ENCODE results near the gene MTA3. TPM values are rescaled to one million over a fixed set of nuclear protein-coding genes. Genes with fewer than 3 reads are reported as not detected.

Gene MTA3
- total RNA-seq, 1 donor from 2014 or later: 47.6 TPM

GRCh38 chr2:42733852-42734251 is 165.4 kb downstream of the MTA3 start:
- no peak for DNase-seq (ENCODE audit: low read depth)

DNA sequence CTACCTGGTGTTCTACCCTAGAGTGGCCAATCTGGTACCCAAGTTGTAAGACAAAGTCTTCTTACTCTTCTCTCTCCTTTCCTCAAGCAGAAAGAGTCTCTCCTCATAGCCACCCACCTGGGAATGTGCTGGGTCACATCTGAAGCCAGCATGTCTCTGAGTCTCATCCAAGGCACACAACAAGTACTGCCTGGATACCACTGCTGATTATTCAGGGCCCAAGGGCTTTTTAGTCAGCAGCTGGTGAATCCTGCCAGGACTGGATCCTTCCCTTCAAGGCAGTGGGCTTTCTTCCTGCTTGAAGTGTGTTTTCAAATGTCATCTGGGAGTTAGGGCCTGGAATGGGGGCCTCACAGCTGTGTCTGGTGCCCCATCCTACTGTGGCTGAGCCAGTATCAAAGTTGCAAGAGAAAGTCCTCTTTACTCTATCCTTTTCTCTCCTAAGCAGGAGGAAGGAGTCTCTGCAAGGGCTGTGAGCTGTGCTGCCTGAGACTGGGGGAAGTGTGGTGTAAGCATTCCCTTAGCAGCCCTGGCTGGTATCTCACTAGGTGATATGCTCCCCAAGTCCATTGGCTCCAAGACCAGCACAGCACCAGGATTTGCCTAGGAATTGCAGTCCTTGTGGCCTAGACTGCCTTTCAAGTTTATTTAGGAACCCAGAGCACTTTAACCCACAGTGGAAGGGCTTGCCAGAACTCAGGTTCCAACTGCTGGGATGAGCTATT is 168.3 kb downstream of the MTA3 start:
- no peak for DNase-seq (ENCODE audit: low read depth)

GRCh38 chr2:42741140-42741539 is 172.7 kb downstream of the MTA3 start:
- DNase-seq (ENCODE audit: low read depth): no peak

- no peak for DNase-seq (ENCODE audit: low read depth)
These were observed 174.6 kb downstream of the MTA3 start for GRCh38 chr2:42742740-42743658.

DNA sequence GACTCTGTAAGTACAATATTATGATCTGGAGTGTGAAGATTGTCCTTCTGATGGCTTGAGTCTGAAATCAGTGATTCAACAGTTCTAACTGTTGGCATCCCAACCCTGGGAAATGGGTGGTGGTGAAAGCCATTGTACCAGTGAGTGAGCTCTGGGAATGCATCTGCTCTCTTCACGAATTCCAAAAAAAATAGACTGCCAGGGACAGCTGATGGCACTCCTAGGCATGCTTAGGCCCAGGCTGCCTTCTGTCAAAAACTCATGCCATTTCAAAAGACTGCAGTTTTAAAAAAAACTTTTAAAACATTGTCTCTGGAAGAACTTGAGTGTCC is 175.2 kb downstream of the MTA3 start:
- DNase-seq (ENCODE audit: low read depth): no peak

DNA sequence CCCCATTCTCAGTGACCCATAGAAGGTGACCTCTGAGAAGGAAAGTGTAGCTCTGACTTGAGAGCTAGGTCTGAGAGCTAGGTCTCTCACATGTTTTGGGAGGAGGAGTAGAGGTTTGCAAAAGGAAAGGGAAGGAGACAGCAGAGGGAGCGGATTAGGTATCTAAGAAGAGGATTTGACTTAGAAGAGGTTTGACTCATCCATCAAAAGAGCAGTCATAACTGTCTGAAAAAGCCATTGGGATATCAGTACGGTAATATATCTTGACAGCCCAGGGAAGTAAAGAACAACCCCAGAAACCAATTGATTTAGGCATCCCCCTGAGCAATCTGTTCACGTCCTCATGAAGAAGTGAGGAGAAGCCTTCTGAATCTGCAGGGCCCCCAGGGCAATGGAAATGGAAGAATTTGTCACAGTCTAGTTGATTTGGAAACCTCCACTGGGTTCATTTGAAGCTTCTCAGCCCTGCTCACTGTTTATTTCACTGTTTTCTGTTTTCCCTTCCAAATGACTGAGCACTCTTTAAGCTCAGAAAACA is 176.2 kb downstream of the MTA3 start:
- DNase-seq (ENCODE audit: low read depth): no peak

GRCh38 chr2:42747422-42747821 is 179.0 kb downstream of the MTA3 start:
- DNase-seq (ENCODE audit: low read depth): no peak

DNA sequence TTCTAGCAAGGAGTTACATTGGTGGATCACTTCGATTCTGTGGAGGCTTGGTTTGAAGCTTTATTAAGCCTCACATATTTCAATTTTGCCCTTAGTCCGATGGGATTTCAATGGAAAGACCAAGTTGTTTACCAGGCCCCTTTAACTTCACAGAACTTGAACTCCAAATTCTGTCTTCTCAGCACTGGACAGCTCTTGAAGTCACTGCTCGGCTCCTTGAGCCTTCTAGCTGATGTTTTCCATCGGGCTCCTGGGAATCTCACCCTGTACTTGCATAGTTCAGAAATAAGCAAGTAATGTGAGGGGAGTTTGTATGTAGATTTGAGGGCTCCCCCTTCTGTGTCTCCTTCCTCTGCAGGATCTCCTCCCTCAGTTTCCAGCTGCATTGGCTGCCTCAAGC is 180.4 kb downstream of the MTA3 start:
- no peak for DNase-seq (ENCODE audit: low read depth)

DNA sequence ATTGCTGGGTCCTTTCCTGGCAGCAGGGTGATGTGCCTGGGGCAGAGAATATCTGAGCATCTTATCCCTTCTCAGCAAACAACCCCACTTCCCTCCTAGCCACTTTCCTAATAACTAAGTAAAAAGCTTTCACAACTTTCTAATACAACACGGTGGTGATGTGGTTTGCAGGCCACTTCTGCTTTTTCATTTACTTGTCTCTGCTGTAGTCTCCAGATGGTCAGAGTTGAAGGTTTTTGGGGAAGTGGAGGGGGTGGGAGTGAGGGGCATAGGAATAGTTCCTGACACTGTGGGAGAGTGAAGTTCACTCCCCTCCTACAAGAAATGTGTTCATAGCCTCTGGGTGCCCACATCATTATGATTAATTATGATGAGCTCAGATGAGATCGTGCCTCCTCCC is 183.9 kb downstream of the MTA3 start:
- DNase-seq (ENCODE audit: low read depth): no peak

DNA sequence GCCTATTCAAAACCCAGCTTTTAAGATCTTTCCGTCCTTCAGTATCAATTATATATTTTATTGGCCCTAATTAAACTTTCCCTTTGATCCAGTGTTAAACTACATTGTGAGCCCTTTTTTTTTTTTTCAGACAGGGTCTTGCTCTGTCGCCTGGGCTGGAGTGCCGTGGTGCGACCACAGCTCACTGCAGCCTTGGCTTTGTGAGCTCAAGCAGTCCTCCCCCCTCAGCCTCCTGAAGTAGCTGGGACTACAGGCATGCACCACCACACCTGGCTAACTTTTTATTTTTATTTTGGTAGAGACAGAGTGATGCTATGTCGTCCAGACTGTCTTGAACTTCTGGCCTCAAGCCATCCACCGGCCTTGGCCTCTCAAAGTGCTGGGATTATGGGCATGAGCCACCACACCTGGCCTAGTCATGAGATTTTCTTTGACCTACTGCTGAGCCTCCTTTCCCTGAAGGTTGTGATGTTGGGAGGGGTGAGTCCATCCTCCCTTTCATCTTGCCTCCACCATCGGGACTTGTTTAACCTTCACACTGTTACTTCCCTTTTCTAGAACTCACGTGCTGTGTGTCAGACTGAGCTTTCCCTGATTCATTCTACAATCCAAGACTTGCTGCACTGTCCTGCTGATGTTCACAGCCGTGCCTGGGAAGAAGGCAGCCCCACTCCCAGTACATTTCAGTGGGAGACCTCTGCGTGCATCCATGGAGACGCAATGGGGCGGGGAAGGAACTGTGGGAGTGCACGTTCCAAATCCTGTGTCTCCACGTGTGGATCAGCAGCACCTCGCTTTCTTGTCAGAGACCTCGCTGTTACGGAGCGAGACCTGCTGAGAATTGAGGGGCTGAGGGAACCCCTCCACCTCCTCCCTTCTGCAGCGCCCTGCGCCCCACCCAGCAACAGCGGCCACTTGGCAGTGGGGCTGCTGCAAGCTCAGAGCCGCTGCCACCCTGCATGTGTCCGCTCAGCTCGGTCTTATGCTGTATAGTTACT is 184.7 kb downstream of the MTA3 start:
- no peak for DNase-seq (ENCODE audit: low read depth)

DNA sequence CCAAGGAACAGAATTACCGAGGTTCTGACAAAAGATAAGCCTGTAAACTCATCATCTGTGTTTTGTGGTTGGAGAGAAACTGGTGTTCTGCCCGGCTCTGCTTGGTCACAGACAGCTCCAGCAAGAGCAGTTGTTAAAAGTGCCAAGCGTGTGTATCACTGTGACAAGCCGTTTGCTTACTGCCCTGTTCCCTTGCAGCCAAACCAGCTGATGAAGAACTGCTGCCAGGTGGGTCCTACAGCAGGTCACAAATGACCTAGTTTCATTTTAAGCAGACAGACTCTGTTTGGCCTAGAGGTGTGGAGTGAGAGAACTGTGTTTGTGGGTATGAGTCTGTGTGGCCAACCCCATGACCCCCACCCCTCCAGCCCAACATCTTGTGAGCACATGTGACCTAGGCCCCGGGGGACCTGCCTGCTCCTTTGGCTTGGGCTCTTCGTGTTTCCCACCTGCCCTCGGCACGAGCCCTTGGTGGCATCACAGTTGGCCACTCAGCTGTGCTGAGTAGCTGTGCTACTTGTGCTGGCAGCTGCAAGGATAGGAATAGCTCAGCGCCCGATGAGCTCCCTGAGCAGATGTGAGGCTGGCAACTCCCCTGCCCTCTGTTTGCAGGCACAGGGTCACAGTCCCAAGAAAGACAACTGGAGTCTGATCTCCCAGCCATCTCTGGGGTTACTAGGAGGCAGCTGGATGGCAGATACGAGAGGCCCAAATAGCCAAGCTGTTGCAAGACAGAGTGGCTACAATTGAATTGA is 185.8 kb downstream of the MTA3 start:
- no peak for DNase-seq (ENCODE audit: low read depth)

GRCh38 chr2:42754776-42755140 is 186.3 kb downstream of the MTA3 start:
- DNase-seq (ENCODE audit: low read depth): no peak

DNA sequence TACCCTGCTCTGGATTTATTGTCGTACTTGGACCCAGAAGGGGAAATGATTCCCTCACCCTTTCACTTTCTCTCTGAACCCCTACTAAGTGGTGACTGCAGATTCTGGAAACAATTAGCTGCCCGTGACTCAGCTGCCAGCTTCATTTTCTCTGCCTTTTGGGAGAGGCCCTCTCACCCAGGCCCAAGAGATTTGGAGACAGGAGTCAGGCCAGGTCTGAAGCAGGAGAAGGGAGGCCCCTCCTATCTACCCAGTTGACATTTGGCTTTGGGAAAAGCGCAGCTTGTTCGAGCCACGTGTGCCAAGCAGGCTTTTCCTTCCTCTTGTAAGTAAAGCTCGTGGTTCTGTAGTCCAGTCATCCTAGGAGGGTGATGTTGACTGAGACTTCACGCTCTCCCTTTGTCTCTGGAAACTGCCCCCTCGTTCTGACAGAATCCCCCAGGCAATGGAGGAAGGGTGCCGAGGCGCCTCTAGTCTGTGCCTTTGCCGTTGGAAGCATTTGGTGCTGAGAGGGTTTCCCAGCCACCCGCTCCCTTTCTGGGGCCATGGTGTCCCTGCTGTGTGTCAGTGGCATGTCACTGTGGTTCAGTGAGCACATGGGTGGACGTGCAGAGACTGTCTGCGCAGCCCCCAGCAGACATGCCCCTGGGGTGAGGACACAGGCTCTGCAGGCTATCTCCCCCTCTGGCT is 186.9 kb downstream of the MTA3 start:
- DNase-seq (ENCODE audit: low read depth): no peak

GRCh38 chr2:42756150-42756775 is 187.8 kb downstream of the MTA3 start:
- no peak for DNase-seq (ENCODE audit: low read depth)

DNA sequence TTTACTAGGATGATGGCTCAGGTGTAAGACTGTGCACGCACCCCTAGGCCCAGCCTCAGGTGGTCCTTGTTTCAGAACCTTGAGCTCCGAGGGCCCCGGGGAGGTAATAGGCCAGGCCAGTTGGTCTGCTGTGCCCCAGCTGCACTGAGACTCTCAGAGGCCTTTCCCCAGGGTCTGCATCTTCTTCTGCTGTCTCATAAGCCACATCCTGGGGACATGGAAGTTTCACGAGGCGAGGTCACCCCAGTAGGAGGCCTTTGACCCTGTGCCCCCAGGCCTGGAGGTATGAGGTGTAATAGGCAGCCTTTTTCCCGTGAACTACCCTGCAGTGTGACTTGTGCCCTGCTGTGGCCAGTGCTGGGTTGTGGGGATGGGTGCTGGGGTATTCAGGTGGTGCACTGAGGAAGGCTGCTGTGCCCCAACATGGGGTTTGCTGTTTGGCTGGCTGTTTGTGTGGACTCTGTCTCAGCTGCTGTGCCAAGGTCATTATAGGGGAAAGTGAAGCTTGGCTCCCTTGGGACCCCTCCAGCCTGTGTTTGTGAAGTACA is 188.6 kb downstream of the MTA3 start:
- no peak for DNase-seq (ENCODE audit: low read depth)

DNA sequence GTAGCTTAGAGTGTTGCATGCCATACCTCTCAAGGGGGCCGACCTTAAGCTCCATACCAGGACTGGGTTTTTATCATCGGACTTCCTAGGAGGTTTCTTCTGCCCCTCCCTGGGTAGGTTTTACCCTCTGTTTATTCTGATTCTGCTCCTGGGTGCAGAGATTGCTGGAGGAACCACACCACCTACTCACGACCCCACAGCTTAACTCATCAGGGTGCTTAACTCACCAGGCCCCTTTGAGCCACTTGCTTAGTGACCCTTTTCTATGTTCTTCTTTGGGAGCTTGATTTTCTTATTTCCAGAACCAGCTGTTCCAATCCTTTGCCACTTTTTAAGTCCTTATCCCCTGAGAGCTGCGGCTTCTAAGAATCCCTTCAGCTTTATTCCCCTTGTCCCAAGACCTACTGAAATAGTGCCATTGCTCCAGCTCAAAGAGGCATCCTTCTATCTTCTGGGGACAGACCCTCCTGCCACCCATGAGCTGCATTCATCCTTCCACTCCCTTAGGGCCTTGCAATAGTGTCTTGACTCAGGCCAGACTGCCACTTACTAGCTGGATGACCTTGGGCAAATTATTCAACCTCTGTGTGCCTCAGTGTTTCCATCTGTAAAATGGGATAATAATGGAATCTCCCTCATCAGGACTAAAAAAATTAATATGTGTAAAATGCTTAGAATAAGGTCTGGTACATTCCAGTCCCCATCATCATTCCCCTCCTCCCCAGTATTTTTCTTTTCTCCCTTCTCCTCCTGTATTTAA is 189.7 kb downstream of the MTA3 start:
- DNase-seq (ENCODE audit: low read depth): no peak

- no peak for DNase-seq (ENCODE audit: low read depth)
These were observed 190.3 kb downstream of the MTA3 start for GRCh38 chr2:42758751-42759150.

DNA sequence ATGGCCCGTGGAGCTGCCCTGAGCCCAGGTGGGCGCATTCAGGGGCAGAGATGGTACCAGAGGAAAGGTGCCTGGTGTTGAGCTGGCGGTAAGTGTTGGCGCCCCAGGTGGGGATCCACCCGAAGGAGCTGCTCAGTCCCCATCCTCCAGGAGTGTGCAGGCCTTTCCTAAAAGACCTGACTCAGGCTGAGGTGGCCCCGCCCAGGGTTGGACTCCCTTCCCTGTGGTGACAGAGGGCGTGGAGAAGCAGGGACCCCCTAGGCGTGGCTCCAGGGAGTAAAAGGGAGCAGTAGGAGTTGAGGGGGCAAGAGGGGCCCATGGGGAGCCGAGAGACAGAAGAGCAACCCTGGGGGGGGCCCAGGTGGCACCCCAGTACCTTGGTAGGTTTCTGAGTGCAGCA is 193.1 kb downstream of the MTA3 start:
- DNase-seq (ENCODE audit: low read depth): no peak

- no peak for DNase-seq (ENCODE audit: low read depth)
These were observed 193.7 kb downstream of the MTA3 start for GRCh38 chr2:42762155-42762554.
